ENCODE measurements around the gene TMEM191B.
"Not testable (repeated sequence)": the region's sequence is repeated elsewhere in the genome, so short reads cannot be mapped to it uniquely, and the experiment has no call there.

Gene TMEM191B
- total RNA-seq: 2.2 to 3.4 reads per million in 2 donors

DNA sequence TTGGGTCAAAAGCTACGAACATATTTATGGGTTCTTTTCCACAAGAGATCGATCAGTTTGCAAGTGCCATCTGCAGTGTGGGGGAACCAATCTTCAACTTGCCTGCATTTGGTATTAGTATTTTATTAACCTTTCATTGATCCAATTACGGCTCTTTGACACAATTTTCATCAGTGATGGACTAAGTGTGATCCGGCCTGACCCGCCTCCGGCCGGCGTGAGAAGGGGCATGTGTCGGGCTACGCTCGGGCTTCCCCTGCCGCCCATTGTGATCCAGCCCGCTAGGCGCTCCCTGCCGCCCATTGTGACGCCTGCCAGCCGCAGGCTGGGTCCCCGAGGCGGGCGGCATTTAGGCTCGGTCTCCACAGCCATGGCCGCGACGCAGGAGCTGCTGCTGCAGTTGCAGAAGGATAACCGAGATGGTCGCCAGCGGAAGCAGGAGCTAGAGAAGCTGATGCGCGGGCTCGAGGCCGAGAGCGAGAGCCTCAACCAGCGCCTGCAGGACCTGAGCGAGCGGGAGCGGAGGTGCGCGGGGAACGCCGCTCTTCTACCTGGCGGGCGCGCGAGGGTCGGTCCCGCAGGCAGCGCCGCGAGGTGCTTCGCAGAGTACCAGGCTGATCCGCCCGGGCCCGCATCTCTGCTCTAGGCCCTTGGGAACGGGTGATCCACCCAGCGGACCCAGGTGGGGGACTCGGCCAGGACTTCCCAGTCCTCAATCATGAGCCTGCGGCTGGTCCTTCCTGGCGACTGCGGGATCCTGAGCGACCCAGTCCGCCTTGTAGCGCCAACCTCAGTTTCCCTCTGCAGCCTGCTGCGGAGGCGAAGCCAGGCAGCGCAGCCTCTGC, at the start of gene TMEM191B:
Gene TMEM191B (plus strand): TSS at position 51 of the 845 bp plus-strand sequence. CDS start 179 bp downstream, at position 230.
- not testable (repeated sequence) for DNase-seq

DNA sequence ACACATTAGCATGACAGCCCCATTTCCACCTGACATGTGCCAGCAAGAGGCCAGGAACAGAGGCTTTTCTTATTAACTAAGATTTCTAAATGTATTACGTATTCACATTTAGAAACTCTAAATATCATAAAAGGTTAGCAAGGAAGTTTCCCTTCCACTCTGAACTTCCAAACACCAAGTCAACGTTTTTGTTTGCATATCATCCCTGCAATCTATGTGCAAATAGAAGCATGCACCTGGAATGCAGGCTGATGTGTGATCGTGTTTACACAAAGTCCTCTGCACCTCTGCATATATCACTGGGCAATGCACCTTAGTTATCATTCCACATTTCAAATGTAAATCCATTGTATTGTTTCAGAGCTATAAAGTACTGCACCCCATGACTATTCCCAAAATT, 31.4 kb upstream of the TMEM191B start:
- not testable (repeated sequence) for DNase-seq

DNA sequence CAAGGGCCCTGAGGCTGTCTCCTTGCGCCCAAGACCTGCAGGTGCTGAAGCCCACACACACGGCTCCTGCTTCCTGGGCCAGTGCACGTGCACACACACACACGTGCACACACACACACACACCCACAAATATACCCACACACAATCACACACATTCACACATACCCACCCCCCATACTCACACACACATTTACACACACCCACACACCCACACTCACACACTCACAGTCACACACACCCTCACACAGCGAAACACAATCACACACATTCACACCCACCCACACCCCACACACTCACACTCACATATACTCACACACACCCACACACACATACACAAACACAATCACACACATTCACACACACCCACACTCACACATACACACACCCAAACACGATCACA, 16.3 kb upstream of the TMEM191B start:
- not testable (repeated sequence) for DNase-seq

DNA sequence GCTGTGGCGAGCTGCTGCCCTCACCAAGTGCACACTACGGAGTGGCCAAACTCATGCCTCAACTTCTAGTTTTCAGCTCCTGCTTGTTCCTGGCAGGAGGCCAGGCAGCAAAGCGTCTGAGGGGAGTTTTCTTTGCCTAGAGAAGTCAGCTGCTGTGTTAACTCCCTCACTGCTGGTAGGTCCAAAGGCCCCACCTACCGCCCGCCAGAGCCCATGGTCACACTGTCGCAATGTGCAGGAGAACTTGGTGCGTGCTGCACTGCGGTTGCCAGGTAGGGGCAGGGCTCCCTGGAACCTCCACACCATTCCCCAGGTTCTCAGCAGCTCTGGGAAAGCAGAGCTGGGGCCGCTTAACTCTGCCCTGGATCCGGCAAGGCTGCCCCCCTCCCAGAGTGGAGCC, 15.2 kb upstream of the TMEM191B start:
- DNase-seq: not testable (repeated sequence)

DNA sequence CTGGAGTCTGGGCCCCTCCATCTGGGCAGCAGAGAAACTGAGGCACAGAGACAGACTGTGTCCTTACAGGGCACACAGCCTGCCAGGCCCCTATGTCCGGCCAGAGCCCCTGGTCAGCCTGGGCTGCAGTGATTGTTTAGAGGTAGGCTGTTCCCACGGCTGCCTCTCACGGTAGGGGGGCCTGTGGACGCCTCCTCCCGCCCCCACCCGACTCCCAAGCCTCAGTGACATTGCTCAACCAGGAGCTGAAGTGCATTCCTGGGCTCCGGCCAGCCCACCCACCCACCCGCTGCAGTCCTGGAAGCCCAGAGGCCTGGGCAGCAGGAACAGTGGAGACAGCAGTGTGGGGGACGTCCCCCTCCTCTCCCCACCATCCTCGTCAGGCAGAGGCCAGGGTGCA, 14.1 kb upstream of the TMEM191B start:
- not testable (repeated sequence) for DNase-seq

DNA sequence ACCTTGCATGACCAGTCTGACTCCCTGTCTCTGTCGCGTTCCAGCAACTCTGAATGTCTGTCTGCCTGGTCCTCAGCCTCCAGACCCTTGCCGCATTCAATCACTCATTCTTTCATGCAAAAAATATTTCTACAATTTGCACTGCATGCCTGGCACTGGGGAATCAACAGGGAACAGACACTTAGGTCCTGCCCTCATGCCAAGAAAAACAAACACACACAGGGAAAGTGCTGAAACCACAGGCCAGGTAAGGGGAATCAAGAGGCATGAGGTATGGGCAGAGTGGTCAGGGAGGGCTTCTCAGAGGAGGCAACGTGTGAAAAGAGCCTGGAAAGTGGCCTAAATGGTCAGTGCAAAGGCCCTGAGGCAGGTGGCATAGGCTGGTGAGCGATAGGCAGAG, 9.5 kb upstream of the TMEM191B start, which contains the start of gene GGTLC3:
Gene GGTLC3 (minus strand): TSS at position 101 of the 400 bp plus-strand sequence. CDS start 264 bp downstream, outside the sequence.
- not testable (repeated sequence) for DNase-seq

DNA sequence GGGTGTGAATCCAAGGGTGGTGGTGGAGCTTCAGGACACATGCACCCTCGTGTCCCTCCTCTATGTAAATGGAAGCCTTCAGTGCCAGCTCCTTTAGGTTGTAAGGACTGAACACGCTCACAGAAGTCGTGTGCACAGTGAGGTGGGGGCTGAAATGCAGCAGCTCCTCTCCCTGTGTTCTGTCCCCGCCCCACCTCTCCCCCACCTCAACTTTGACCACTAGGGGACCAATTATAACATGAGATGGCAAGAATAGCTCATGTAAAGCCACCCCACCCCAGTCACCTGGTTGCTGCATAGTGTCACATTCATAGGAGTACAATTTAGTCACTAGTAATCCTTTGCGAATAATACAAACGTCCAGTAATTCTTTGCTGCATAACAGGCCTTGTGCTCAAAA, 4.8 kb upstream of the TMEM191B start:
- not testable (repeated sequence) for DNase-seq

DNA sequence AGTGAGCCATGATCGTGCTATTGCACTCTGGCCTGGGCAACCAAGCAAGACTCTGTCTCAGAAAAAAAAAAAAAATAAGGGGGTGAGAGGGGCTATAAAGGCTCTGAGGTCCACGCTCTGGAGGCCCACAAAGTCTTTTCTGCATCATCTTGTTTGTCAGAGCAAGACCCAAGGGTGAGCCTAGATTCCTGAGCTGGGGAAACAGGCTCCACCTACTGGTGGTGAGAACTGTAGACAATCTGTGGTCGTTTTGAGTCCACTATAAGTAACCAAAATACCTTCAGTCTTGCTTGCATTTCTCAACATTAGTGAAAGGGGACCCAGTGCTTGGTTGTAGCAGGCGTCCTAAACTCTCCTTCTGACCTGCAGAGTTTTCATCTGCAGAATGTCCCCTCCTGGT, 4.3 kb upstream of the TMEM191B start:
- DNase-seq: not testable (repeated sequence)

DNA sequence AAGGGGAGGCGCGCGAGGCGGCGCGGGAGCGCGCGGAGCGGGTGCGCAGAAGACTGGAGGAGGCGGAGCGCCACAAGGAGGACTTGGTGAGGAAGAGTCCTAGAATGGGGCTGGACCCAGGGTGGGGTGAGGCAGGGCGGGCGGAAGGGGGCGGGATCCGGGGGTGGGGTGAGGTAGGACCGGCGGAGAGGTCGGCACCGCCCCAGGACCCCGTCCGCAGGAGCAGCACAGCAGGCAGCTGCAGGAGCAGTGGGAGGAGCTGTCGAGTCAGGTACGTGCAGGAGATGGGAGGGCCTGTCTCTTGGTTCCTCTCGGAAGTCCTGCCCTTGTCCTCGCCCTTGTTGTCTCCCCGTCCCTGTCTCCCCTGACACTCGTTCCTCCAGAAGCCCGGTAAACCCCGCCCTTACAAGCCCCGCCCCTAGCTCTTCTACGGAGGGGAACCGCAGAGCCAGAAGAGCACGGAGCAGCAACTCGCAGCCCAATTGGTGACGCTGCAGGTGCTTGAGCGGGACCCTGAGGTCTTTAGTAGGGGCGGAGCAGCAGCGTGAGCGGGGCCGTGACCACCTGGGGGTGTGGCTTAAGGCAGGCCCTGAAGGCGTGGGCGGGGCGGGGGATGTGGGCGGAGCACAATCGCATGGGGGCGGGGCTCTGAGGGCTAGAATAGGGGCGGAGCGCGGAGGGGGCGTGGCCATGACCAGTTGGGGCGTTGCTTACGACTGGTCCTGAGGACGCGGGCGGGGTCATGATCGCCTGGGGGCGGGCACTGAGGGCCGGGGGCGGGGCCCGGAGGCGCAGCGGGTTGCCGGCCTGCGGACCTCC, 1.2 kb downstream of the TMEM191B start:
- peak; percentile 65 to 92 (median 85) for DNase-seq

DNA sequence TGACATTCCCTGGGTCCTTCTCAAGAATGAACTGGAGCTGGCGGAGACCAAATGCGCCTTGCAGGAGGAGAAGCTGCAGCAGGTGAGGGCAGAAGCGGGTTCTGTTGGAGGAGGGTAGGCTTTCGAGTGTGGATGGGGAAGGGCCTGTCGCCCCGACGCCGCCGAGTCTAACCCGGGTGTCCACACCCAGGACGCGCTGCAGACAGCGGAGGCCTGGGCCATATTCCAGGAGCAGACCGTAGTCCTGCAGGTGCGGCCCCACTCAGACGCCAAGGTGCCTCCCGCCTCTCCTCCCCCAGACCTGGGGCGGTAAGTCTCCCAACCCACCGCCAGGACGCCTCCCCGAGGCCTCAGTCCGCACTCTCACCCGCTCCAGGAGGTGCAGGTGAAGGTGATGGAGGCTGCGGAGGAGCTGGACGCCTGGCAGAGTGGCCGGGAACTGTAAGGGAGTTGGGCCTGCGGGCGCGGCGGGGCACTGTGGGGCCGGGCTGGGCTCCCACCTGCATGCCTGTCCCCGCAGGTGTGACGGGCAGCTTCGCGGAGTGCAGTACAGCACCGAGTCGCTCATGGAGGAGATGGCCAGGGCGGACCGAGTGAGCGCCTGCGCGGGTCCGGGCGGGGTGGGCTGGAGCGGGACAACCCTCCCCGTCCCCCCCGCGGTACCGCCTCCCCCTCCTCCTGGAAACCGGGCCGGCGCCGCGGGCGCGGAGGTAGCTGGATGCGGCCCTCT, 2.0 kb downstream of the TMEM191B start:
- DNase-seq: not testable (repeated sequence)

DNA sequence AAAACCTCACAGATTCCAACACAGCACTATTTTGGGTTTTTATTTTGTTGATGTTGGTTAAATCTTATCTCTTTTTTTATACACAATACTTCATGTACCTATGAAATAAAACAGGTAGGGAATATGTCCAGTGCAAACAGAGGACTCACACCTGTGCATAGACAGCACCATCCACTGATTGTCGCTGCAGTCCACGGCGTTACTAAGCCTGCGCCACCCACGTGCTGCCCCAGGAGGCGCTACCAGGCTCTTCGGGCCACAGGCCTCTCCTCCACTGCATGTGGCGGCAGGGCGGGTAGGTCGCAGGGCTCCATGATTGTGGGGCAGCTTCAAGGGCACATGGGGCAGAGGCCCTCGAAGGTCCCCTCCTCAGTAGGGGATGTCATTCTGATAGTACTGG, 6.0 kb downstream of the TMEM191B start:
- not testable (repeated sequence) for DNase-seq

DNA sequence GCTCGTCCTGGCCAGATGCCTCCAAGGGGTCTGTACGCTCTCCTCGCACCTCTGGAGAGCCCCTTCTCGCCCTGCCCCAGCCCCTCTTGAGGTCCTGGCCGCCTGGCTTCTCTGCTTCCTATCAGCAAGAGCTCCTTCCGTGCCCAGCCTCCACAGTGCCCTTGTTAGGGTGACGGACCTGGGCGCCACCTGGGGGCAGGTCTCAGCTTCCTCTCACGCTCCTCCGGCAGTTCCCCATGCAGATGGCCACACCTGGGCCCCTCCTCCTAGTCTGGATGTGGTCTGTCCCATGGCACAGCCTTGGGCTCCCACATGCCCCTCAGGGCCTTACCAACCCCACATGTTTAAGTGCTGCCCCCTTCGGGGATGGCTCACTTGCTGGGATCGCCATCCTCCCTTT, 6.7 kb downstream of the TMEM191B start:
- not testable (repeated sequence) for DNase-seq

DNA sequence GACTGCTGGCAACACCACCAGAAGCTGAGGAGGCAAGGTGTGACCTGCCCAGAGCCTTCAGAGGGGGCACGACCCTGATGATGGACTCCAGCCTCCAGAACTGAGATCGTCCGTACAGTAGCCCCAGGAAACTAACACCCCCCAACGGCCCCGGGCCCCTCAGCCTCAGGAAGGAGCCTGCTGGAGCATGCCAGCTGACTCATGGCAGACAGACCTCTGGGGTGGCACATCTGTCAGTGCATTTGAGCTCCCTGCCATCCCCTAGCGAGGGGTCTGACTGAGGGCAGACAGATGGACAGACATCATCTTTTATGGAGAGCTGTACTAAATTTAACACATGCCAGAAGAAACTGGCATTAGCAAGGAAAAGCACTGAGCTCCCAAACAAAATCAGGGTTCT, 12.4 kb downstream of the TMEM191B start:
- DNase-seq: not testable (repeated sequence)

DNA sequence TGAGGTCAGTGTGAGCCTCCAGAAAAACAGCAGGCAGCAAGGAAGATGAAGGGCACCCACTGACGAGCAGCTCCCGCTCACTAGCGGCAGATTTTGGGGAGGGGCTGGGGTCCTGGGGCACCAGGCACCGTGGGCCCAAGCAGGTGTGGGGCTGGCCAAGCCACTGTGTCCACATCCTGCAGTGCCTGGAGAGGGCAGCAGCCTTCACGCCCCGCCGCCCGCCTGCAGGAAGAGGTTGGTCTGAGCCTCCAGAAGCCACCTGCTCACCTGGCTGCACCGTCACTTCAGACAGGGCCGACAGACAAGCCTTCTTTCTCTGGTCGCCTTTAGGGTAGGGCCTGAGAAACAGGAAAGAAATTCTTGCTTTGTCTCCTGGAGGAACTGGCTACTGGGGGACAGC, 15.8 kb downstream of the TMEM191B start:
- not testable (repeated sequence) for DNase-seq

DNA sequence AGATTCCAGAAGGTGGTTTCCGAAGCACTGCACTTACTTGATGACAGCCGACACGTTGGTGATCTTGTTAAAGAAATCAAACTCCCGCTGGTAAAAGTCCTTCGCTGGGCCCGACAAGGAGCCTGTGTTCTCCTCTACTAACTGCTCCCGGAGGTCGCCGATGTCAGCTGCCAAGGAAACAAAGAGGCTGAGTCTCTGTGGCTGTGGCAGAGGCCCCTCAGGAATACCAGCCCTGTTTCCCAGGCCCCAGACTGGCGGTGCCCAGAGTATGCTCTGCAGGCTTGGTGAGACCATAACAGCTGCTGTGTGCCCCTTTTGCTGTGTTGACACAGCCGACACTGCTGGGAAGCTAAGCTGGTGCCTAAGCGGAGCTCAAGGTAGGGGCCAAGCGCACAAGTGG, 17.0 kb downstream of the TMEM191B start:
- not testable (repeated sequence) for DNase-seq

DNA sequence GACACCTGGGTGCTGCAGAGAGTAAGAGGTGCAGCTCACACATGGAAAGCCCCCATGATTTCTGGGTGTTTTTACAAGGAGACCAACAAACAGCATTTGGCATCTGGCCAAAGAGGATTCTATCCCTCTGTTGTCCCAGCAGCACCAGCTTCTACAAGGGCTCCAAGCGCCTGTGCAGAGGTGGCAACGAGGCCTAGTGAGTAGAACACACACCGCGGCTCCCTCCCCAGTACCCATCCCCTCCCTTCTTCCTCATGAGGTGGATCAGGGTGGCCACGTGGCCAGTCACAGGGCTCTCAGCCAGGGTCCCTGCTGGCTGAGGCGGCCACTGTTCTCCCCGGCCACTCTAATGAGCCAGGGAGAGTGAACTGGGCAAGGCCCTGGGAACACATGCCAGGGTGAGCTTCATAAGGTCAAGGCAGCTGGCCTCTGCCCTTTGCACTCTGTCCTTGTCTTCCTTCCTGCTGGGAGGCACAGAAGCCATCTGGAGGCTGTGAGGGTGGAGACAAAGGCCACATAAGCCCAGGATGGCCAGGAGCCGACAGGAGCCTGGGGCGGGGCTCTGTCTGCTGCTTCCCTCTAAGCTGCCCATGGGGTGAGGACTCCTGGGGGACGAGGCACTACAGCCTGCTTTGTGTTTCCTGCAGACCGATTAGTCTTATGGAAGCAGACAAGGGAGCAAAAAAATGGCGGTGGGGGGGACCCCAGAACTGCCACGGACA, 22.0 kb downstream of the TMEM191B start:
- not testable (repeated sequence) for DNase-seq

DNA sequence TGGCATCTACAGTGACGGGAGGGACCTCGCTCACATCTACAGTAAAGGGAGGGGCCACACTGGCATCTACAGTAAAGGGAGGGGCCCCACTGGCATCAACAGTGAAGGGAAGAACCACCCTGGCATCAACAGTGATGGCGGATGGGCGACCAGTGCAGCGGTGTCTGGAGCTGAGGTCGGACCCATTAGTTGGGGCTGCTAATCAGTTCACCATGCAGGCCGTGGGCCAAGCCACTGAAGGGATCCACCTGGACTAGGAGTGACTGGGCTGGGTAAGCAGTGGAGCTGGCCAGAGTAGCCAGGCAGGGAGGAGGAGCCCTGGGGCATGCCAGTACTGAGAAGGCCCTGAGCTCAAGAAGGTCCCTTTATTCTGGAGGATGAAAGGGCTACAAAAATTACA, 23.4 kb downstream of the TMEM191B start:
- DNase-seq: not testable (repeated sequence)

DNA sequence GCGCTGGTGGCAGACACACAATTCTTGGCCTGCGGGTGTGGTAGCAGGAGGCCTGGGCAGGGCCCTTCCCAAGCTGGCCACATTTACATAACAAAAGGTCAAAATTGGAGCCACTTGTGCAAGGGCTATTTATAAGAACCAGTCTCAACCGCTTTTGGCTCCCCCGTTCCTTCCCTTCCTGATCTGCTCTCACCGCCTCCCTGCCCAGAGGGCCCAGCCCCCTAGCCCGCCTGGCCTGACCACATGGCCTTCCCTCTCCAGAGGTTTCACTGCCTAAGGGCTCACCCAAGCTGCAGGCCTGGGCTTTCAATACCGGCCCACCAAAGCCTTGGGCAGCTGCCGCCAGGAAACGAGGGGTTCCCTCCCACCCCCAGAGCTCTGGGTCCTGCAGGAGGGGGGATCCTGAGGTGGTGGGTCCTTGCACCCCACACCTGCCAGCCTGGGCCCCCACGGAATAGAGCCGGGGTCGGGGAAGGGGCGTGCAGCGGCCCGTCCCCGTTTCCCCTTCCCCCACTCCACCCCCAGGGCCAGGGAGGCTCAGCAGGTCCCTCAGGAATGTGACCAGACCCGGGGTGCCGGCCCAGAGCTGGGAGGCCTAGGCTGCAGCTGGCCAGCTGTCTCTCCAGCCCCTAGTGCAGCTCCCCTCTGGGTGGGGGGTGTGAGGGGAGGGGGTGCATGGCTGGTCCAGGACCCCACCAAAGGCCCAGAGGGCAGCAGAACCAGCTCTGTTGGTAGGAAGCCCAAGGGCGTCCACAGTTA, 25.4 kb downstream of the TMEM191B start:
- DNase-seq: not testable (repeated sequence)

DNA sequence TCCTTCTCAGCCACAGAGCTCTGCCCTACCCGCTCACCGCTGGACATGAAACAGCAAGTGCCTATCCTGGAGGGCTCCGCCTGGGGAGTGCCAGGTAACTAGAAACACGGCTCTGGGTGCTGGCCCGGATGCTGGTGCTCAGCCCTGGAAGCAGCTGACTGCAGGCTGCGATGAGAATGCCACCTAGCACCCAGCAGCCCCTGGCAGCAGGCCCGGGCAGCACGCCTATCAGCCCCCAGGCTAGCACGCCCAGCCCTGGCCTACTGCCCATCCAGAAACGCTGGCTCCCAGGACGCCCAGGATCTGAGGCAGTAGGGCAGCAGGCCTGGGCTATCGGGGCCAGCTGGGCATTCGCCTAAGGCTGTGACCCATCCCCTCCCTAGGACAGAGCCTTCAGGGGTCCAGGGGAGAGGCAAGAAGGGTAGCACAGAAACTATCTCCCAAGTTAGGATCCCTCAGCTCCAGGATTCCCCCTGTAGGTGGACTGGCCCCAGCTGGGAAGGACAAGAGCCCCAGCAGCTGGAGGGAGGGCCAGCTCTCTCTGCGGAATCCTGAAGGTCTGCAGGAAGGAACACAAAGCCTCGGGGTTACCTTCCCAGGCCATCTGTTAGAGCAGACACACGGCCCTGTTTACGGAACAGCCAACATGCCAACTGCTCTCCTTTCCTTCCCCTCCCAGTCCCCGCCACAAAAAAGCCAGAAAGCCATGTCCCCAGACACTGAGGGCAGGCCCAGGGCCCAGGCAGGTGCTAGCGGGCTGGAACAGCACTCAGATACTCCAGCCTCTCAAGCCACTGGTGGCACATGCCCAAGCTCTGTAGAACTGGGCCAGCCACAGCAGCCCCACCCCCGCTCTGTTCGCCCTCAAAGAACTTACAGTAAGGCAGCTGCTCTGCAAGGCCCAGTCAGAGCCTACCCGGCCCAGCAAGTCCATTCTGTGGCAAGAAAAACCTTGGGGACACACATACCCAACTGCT, 27.0 kb downstream of the TMEM191B start:
- not testable (repeated sequence) for DNase-seq

DNA sequence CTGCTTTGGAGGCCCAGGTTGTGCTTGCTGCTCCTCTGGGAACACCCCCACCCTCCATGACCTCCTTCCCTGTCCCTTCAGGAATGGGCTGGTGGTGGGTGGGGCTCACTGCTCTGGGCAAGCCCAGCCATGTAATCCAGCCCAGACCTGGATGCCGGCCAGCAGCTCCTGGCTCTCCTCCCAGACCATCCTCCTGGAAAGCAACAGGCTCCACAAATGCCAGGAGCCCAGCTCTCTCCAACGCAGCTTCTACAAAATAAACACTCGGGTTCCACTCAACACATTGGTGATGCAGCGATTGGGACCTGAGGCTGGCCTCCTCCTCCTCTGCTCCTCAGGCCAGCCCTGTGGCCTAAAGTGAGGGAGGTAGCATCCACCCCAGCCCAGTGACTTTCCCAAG, 30.9 kb downstream of the TMEM191B start:
- DNase-seq: not testable (repeated sequence)
